HepG2 (cell line): ENCODE results near the gene SLC16A5. TPM values are rescaled to one million over a fixed set of nuclear protein-coding genes. Genes with fewer than 3 reads are reported as not detected.

Experiments
- AGO1 ChIP-seq: fragments of 200-400 bp; formaldehyde crosslinking; IDR thresholded peaks from 2 replicates; pipeline ENCODE4 v1.6.1; 2017; ENCODE audit warnings: mild to moderate bottlenecking, low read depth, low read length, moderate library complexity; ENCODE audit not compliant: poor library complexity, severe bottlenecking
- ASH2L ChIP-seq: fragments of 300-600, 200-600 bp; sonication (generic); IDR thresholded peaks from 2 replicates; pipeline ENCODE4 v1.7.0; 2017; ENCODE audit warnings: low read depth, mild to moderate bottlenecking, moderate library complexity, mixed read lengths, low read length; ENCODE audit not compliant: insufficient read length
- HHEX ChIP-seq: IDR thresholded peaks from 2 replicates; pipeline ENCODE4 v1.6.1; 2016; ENCODE audit warnings: control low read depth
- HOXA7 ChIP-seq: sonication (generic); formaldehyde crosslinking; IDR thresholded peaks from 2 replicates; pipeline ENCODE4 v1.8.1; 2022; ENCODE audit warnings: mild to moderate bottlenecking, missing genetic modification reagents, moderate library complexity
- MED13 ChIP-seq: sonication (generic); formaldehyde crosslinking; IDR thresholded peaks from 2 replicates; pipeline ENCODE4 v1.5.0; 2020; ENCODE audit warnings: missing genetic modification reagents
- NR2F2 ChIP-seq: IDR thresholded peaks from 2 replicates; pipeline ENCODE4 v1.6.1; 2012; ENCODE audit warnings: low read depth, inconsistent platforms, borderline replicate concordance
- YEATS4 ChIP-seq: sonication (generic); formaldehyde crosslinking; IDR thresholded peaks from 2 replicates; pipeline ENCODE4 v1.4.0; 2020; ENCODE audit warnings: missing genetic modification reagents, borderline replicate concordance
- ZNF329 ChIP-seq: sonication (generic); formaldehyde crosslinking; IDR thresholded peaks from 2 replicates; pipeline ENCODE4 v1.9.0; 2021; ENCODE audit warnings: low read depth, mild to moderate bottlenecking, missing genetic modification reagents
- ZNF564 ChIP-seq: sonication (generic); formaldehyde crosslinking; IDR thresholded peaks from 2 replicates; pipeline ENCODE4 v1.8.1; 2023; ENCODE audit warnings: mild to moderate bottlenecking, missing genetic modification reagents
- ZNF790 ChIP-seq: sonication (generic); formaldehyde crosslinking; IDR thresholded peaks from 2 replicates; pipeline ENCODE4 v1.8.0; 2022; ENCODE audit warnings: missing genetic modification reagents, mild to moderate bottlenecking, borderline replicate concordance
- polyA plus RNA-seq, 8 experiments: library from polyadenylated mRNA; depleted of rRNA in 3 of 8; stranded (reverse) in 7 of 8; unstranded in 1 of 8; fragments of >200 nt; fragmentation: Illumina TruSeq in 4 of 8; extraction: Trizol in 4 of 8; gene quantifications; 2 replicates each; pipeline versions ENCODE4 v1.2.1 to v1.2.3, GENCODE V29; 2011 to 2016; ENCODE audit warnings: low read depth in 4 of 8, missing spikeins in 1 of 8, mixed read lengths in 1 of 8; ENCODE audit not compliant: insufficient read depth in 1 of 8
- total RNA-seq, 5 experiments: library from RNA; depleted of rRNA; stranded (reverse); fragments of >200 nt; fragmentation: Illumina TruSeq; extraction: Trizol; gene quantifications; 2 replicates each; pipeline ENCODE4 v1.2.3, GENCODE V29; 2016; ENCODE audit warnings: low read depth in 1 of 5
- TF ChIP-seq, protein P1 (sequence below): sonication (generic); formaldehyde crosslinking; IDR thresholded peaks from 2 replicates; pipeline ENCODE4 v1.4.0; 2020; ENCODE audit warnings: mild to moderate bottlenecking, low read depth, missing genetic modification reagents
- TF ChIP-seq, protein P2 (sequence below): sonication (generic); formaldehyde crosslinking; IDR thresholded peaks from 2 replicates; pipeline ENCODE4 v1.5.0; 2020; ENCODE audit warnings: missing genetic modification reagents
- TF ChIP-seq, protein P3 (sequence below): sonication (generic); formaldehyde crosslinking; IDR thresholded peaks from 2 replicates; pipeline ENCODE4 v1.9.0; 2021; ENCODE audit warnings: mild to moderate bottlenecking, missing genetic modification reagents
- TF ChIP-seq, protein P4 (sequence below): sonication (generic); formaldehyde crosslinking; IDR thresholded peaks from 2 replicates; pipeline ENCODE4 v1.4.0; 2020; ENCODE audit warnings: missing genetic modification reagents

SLC16A5 gene
- total and polyA plus RNA-seq, 2 of the 13 experiments (the other 11 are each of a cell fraction or from before 2014, with no cell fraction given), result 0.69 to 5.6 TPM

DNA sequence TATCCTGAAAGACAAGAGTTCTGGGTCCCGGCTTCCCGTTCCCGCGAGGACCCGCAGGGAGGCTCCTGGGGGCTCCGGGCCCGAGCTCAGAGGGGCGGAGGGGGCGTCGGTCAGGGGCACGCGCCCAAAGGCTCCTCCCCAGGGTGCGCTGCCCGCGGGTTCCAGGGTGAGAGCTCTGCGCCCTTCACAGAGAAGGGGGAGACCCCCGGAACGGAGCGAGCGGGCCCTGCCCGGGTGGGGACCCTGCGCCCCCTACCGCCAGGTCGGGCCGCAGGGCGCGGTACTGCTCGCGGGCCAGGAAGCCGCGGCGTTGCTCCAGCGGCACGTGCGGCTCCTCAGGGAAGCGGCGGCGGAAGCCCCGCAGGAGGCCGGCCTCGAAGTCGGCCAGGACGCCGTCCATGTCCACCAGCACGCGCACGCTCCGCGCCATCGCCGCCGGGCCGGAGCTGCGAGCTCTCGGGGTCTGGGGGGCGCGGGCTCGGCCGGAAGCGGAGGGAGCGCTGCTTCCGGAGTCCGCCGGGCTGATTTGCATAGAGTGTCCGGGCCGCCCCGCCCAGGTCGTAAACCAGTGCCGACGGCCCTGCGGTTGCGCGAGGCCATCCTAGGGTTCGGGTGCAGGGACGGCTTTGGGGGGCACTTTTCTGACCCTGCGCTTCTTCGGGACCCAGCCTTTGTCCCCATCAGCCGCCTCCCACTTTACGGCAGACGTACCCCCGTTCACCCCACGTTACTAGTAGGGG lies 43.7 kb downstream of the SLC16A5 start, which contains the start of gene NT5C (continued):
- TF ChIP-seq, protein P1, sequence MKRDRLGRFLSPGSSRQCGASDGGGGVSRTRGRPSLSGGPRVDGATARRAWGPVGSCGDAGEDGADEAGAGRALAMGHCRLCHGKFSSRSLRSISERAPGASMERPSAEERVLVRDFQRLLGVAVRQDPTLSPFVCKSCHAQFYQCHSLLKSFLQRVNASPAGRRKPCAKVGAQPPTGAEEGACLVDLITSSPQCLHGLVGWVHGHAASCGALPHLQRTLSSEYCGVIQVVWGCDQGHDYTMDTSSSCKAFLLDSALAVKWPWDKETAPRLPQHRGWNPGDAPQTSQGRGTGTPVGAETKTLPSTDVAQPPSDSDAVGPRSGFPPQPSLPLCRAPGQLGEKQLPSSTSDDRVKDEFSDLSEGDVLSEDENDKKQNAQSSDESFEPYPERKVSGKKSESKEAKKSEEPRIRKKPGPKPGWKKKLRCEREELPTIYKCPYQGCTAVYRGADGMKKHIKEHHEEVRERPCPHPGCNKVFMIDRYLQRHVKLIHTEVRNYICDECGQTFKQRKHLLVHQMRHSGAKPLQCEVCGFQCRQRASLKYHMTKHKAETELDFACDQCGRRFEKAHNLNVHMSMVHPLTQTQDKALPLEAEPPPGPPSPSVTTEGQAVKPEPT (CRISPR knock-in tag), result peak; percentile 84
- TF ChIP-seq AGO1, result no peak
- no peak for TF ChIP-seq HOXA7 (CRISPR knock-in tag)
- peak; percentile 97 for TF ChIP-seq ASH2L
- TF ChIP-seq ZNF564 (CRISPR knock-in tag), result no peak; the same call in 1 of the 2 replicates
- TF ChIP-seq ZNF790 (CRISPR knock-in tag), result no peak
- TF ChIP-seq, protein P2, sequence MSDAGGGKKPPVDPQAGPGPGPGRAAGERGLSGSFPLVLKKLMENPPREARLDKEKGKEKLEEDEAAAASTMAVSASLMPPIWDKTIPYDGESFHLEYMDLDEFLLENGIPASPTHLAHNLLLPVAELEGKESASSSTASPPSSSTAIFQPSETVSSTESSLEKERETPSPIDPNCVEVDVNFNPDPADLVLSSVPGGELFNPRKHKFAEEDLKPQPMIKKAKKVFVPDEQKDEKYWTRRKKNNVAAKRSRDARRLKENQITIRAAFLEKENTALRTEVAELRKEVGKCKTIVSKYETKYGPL (CRISPR knock-in tag), result no peak
- TF ChIP-seq, protein P3, sequence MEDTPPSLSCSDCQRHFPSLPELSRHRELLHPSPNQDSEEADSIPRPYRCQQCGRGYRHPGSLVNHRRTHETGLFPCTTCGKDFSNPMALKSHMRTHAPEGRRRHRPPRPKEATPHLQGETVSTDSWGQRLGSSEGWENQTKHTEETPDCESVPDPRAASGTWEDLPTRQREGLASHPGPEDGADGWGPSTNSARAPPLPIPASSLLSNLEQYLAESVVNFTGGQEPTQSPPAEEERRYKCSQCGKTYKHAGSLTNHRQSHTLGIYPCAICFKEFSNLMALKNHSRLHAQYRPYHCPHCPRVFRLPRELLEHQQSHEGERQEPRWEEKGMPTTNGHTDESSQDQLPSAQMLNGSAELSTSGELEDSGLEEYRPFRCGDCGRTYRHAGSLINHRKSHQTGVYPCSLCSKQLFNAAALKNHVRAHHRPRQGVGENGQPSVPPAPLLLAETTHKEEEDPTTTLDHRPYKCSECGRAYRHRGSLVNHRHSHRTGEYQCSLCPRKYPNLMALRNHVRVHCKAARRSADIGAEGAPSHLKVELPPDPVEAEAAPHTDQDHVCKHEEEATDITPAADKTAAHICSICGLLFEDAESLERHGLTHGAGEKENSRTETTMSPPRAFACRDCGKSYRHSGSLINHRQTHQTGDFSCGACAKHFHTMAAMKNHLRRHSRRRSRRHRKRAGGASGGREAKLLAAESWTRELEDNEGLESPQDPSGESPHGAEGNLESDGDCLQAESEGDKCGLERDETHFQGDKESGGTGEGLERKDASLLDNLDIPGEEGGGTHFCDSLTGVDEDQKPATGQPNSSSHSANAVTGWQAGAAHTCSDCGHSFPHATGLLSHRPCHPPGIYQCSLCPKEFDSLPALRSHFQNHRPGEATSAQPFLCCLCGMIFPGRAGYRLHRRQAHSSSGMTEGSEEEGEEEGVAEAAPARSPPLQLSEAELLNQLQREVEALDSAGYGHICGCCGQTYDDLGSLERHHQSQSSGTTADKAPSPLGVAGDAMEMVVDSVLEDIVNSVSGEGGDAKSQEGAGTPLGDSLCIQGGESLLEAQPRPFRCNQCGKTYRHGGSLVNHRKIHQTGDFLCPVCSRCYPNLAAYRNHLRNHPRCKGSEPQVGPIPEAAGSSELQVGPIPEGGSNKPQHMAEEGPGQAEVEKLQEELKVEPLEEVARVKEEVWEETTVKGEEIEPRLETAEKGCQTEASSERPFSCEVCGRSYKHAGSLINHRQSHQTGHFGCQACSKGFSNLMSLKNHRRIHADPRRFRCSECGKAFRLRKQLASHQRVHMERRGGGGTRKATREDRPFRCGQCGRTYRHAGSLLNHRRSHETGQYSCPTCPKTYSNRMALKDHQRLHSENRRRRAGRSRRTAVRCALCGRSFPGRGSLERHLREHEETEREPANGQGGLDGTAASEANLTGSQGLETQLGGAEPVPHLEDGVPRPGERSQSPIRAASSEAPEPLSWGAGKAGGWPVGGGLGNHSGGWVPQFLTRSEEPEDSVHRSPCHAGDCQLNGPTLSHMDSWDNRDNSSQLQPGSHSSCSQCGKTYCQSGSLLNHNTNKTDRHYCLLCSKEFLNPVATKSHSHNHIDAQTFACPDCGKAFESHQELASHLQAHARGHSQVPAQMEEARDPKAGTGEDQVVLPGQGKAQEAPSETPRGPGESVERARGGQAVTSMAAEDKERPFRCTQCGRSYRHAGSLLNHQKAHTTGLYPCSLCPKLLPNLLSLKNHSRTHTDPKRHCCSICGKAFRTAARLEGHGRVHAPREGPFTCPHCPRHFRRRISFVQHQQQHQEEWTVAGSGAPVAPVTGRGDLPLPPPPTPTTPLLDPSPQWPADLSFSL (CRISPR knock-in tag), result no peak; the same call in 1 of the 2 replicates
- peak; percentile 98 for TF ChIP-seq YEATS4 (CRISPR knock-in tag)
- no peak for TF ChIP-seq NR2F2
- TF ChIP-seq MED13 (CRISPR knock-in tag), result no peak
- TF ChIP-seq HHEX (CRISPR knock-in tag), result no peak
- TF ChIP-seq, protein P4, sequence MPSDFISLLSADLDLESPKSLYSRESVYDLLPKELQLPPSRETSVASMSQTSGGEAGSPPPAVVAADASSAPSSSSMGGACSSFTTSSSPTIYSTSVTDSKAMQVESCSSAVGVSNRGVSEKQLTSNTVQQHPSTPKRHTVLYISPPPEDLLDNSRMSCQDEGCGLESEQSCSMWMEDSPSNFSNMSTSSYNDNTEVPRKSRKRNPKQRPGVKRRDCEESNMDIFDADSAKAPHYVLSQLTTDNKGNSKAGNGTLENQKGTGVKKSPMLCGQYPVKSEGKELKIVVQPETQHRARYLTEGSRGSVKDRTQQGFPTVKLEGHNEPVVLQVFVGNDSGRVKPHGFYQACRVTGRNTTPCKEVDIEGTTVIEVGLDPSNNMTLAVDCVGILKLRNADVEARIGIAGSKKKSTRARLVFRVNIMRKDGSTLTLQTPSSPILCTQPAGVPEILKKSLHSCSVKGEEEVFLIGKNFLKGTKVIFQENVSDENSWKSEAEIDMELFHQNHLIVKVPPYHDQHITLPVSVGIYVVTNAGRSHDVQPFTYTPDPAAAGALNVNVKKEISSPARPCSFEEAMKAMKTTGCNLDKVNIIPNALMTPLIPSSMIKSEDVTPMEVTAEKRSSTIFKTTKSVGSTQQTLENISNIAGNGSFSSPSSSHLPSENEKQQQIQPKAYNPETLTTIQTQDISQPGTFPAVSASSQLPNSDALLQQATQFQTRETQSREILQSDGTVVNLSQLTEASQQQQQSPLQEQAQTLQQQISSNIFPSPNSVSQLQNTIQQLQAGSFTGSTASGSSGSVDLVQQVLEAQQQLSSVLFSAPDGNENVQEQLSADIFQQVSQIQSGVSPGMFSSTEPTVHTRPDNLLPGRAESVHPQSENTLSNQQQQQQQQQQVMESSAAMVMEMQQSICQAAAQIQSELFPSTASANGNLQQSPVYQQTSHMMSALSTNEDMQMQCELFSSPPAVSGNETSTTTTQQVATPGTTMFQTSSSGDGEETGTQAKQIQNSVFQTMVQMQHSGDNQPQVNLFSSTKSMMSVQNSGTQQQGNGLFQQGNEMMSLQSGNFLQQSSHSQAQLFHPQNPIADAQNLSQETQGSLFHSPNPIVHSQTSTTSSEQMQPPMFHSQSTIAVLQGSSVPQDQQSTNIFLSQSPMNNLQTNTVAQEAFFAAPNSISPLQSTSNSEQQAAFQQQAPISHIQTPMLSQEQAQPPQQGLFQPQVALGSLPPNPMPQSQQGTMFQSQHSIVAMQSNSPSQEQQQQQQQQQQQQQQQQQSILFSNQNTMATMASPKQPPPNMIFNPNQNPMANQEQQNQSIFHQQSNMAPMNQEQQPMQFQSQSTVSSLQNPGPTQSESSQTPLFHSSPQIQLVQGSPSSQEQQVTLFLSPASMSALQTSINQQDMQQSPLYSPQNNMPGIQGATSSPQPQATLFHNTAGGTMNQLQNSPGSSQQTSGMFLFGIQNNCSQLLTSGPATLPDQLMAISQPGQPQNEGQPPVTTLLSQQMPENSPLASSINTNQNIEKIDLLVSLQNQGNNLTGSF (CRISPR knock-in tag), result peak; percentile 93; the same call in 1 of the 2 replicates
- TF ChIP-seq ZNF329 (CRISPR knock-in tag), result no peak
